Glutamatergic neuron (in vitro differentiated cells): ENCODE data around the gene SNX33. TPM values are rescaled to one million over a fixed set of nuclear protein-coding genes. Genes with fewer than 3 reads are reported as not detected.
A peak's percentile ranks its signal among the peaks of the same experiment; 100 is the strongest.

Experiments
- DNase-seq: peaks from one replicate; pipeline ENCODE4 v3.0.0; 2022
- H3K27ac Mint-ChIP-seq: one replicate; pipeline ENCODE4 v1.8.0; 2020; ENCODE audit warnings: mild to moderate bottlenecking, mixed read lengths, inconsistent platforms; ENCODE audit not compliant: unreplicated experiment
- H3K27me3 Mint-ChIP-seq: one replicate; pipeline ENCODE4 v1.8.0; 2020; ENCODE audit warnings: mild to moderate bottlenecking, moderate library complexity, mixed read lengths, inconsistent platforms; ENCODE audit not compliant: unreplicated experiment
- H3K36me3 Mint-ChIP-seq: one replicate; pipeline ENCODE4 v1.8.0; 2020; ENCODE audit warnings: mild to moderate bottlenecking, mixed read lengths, inconsistent platforms; ENCODE audit not compliant: unreplicated experiment
- H3K4me1 Mint-ChIP-seq: one replicate; pipeline ENCODE4 v1.8.0; 2020; ENCODE audit warnings: mild to moderate bottlenecking, low read depth, mixed read lengths, inconsistent platforms; ENCODE audit not compliant: unreplicated experiment
- H3K4me3 Mint-ChIP-seq: one replicate; pipeline ENCODE4 v1.8.0; 2020; ENCODE audit warnings: mild to moderate bottlenecking, mixed read lengths, inconsistent platforms; ENCODE audit not compliant: unreplicated experiment
- H3K9me3 Mint-ChIP-seq: one replicate; pipeline ENCODE4 v1.8.0; 2020; ENCODE audit warnings: mild to moderate bottlenecking, moderate library complexity, mixed read lengths, inconsistent platforms; ENCODE audit not compliant: unreplicated experiment
- long read RNA-seq: library from polyadenylated mRNA; unstranded; transcript quantifications from one replicate; pipeline ENCODE4 v2.0.0, GENCODE V29; 2020; ENCODE audit not compliant: unreplicated experiment
- total RNA-seq: library from RNA; stranded (reverse); fragmentation: NEBNext Ultra II Directional; extraction: Animal tissue kit (Norgen Biotek cat#: 25700); gene quantifications from one replicate; pipeline ENCODE4 v1.2.1, GENCODE V29; 2021; ENCODE audit not compliant: unreplicated experiment
- TF ChIP-seq, protein P1 (sequence below): fragments of 200-600 bp; sonication (generic); IDR thresholded peaks from one replicate; pipeline ENCODE4 v1.5.0; 2021; ENCODE audit not compliant: partially characterized antibody, unreplicated experiment

The SNX33 gene, protein sequence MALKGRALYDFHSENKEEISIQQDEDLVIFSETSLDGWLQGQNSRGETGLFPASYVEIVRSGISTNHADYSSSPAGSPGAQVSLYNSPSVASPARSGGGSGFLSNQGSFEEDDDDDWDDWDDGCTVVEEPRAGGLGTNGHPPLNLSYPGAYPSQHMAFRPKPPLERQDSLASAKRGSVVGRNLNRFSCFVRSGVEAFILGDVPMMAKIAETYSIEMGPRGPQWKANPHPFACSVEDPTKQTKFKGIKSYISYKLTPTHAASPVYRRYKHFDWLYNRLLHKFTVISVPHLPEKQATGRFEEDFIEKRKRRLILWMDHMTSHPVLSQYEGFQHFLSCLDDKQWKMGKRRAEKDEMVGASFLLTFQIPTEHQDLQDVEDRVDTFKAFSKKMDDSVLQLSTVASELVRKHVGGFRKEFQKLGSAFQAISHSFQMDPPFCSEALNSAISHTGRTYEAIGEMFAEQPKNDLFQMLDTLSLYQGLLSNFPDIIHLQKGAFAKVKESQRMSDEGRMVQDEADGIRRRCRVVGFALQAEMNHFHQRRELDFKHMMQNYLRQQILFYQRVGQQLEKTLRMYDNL
- 21.2 TPM for total RNA-seq
- long read RNA-seq, partial matches to known transcripts, result 1 of 1 reads
- long read RNA-seq, other reads (novel, unspliced or antisense), result 0 of 1 reads

DNA sequence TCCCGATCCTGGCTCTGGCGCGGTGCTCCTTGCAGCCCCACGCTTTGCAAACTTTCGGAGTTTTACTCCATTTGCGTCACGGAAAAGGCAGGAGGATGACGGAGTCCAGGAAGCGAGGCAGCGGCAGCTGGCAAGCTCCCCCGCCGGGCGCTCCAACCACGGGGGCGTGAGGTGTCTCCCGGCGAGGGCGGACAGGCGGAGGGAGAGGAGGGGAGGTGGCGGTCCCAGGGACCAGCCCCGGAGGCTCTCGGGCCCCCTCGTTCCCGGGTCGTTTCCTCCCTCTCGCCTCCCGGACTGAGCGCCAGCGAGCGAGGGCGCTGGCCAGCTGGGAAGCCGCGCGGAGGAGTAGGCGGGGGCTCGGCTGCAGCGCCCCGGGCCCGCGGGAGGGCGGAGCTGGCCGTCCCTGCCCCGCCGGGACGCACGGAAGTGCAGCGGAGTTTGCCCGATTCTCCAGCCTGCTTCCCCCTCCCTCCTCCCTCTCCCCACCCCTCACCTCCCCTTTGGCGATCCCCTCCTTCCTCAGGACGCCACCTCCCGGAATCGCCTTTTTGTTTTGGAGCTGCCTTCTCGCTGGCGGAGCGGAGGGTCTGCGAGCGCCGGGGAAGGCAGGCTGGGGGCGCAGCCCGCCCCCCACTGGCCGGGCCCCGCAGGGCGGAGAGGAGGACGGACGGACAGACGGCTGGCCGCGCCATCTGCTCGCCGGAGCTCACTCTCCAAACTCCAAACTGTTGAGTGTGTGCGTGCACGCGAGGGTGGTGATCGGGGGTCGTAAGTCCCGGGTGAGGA lies at the start of gene SNX33:
Gene SNX33 (plus strand): TSS at position 543 of the 786 bp plus-strand sequence. CDS start 1,191 bp downstream, outside the sequence.
- Mint-ChIP-seq H3K4me1 (peaks cover 38% of the 10 kb centered on the region), H3K27me3 (peaks cover 16% of the 10 kb centered on the region), H3K9me3 (peaks cover 17% of the 10 kb centered on the region), H3K36me3 (peaks cover 6% of the 10 kb centered on the region), H3K4me3 (peak within 1 kb of the TSS; percentile 91), H3K27ac (peak within 1 kb of the TSS; percentile 98)
- TF ChIP-seq, protein P1, sequence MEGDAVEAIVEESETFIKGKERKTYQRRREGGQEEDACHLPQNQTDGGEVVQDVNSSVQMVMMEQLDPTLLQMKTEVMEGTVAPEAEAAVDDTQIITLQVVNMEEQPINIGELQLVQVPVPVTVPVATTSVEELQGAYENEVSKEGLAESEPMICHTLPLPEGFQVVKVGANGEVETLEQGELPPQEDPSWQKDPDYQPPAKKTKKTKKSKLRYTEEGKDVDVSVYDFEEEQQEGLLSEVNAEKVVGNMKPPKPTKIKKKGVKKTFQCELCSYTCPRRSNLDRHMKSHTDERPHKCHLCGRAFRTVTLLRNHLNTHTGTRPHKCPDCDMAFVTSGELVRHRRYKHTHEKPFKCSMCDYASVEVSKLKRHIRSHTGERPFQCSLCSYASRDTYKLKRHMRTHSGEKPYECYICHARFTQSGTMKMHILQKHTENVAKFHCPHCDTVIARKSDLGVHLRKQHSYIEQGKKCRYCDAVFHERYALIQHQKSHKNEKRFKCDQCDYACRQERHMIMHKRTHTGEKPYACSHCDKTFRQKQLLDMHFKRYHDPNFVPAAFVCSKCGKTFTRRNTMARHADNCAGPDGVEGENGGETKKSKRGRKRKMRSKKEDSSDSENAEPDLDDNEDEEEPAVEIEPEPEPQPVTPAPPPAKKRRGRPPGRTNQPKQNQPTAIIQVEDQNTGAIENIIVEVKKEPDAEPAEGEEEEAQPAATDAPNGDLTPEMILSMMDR, result peak; percentile 55
- peak; percentile 77 for DNase-seq

DNA sequence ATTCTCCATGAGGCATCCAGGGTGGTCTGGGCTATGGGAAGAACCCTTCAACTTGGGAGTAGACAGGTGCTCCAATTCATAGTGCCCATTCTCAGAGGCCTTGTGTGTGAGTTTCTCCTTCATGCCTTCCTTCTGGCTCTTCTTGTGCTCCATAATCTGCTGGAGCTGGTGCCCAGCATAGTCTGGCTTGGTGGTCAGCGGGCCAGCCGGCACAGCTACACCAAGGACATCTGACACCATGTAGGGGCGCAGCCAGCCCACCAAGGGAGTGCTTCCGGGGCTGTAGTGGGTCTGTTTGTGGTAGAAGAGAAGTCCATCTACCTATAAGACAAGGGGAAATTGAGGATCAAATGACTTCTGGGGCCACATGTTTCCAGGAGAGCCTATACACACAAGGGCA lies 49.4 kb upstream of the SNX33 start:
- H3K27me3 Mint-ChIP-seq, result no peaks in the 10 kb centered on the region
- no peak overlapping the region for H3K4me3 Mint-ChIP-seq
- TF ChIP-seq, protein P1, result no peak
- no peak overlapping the region for H3K27ac Mint-ChIP-seq
- H3K4me1 Mint-ChIP-seq, result peaks cover 5% of the 10 kb centered on the region
- no peaks in the 10 kb centered on the region for H3K36me3 Mint-ChIP-seq
- H3K9me3 Mint-ChIP-seq, result no peaks in the 10 kb centered on the region
- DNase-seq, result no peak

DNA sequence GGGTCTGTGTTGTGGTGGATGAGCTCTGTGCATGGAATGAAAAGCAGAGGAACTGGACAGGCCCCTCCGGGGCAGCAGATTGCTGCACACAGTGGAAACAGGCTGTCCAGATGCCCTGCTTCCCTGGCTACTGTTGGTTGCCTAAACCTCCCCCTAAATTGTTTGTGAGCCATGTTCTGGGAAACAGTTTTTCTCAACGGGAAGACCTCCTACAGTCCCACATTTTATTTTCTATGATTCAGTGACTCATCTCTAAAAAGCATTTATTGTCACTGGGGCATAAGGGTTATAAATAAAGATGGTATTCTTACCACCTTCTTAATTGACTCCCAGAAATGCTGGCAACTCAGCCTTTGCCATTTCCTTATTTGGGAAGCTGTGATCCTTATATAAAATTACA lies 48.3 kb upstream of the SNX33 start:
- no peak overlapping the region for H3K27ac Mint-ChIP-seq
- no peaks in the 10 kb centered on the region for H3K9me3 Mint-ChIP-seq
- TF ChIP-seq, protein P1, result no peak
- H3K27me3 Mint-ChIP-seq, result no peaks in the 10 kb centered on the region
- H3K4me1 Mint-ChIP-seq, result peaks cover 5% of the 10 kb centered on the region
- no peaks in the 10 kb centered on the region for H3K36me3 Mint-ChIP-seq
- no peak overlapping the region for H3K4me3 Mint-ChIP-seq
- no peak for DNase-seq

DNA sequence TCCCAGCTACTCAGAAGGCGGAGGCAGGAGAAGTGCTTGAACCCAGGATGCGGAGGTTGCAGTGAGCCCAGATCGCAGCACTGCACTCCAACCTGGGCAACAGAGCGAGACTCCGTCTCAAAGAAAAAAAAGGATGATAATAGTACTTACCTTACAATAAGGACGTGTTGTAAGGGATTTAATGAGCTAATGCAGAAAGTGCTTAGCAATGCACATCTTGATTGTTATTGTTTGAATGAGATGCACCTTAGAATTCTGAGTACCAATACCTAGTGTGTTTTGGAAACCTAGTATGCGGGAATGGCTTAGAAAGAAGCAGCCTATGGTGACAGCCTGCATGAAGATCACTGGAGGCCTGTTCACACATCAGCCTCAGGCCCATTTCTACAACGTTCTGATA lies 41.7 kb upstream of the SNX33 start:
- H3K36me3 Mint-ChIP-seq, result no peaks in the 10 kb centered on the region

More for the DNA sequence above, 41.7 kb upstream of the SNX33 start:
- H3K4me3 Mint-ChIP-seq, result no peak overlapping the region
- DNase-seq, result no peak
- no peaks in the 10 kb centered on the region for H3K4me1 Mint-ChIP-seq
- H3K27me3 Mint-ChIP-seq, result peaks cover 1% of the 10 kb centered on the region
- TF ChIP-seq, protein P1, result no peak
- no peak overlapping the region for H3K27ac Mint-ChIP-seq
- H3K9me3 Mint-ChIP-seq, result peaks cover 2% of the 10 kb centered on the region
